ENCODE results near the gene GAS2. TPM values are rescaled to one million over a fixed set of nuclear protein-coding genes. Genes with fewer than 3 reads are reported as not detected.
A peak's percentile ranks its signal among the peaks of the same experiment; 100 is the strongest.

The GAS2 gene
- total RNA-seq, 2 donors from 2014 or later: 1.6 to 2.3 TPM

- no peaks in the 10 kb centered on the region for H3K36me3 ChIP-seq
- H3K27ac ChIP-seq: no peak overlapping the region
- H3K27me3 ChIP-seq: peaks cover 8% of the 10 kb centered on the region
- no peaks in the 10 kb centered on the region for H3K4me1 ChIP-seq
- intact Hi-C loops (cut with DNase I): loop anchor here (2.0 kb wide), 1 partner anchor 61 kb away; no protein-coding TSS in a partner anchor
- no peaks in the 10 kb centered on the region for H3K9me3 ChIP-seq
- H3K4me3 ChIP-seq: no peak overlapping the region
- H3K9ac ChIP-seq (ENCODE audit: low read depth in 2 of 2, low read length in 2 of 2): no peak overlapping the region
- TF ChIP-seq, protein P1, sequence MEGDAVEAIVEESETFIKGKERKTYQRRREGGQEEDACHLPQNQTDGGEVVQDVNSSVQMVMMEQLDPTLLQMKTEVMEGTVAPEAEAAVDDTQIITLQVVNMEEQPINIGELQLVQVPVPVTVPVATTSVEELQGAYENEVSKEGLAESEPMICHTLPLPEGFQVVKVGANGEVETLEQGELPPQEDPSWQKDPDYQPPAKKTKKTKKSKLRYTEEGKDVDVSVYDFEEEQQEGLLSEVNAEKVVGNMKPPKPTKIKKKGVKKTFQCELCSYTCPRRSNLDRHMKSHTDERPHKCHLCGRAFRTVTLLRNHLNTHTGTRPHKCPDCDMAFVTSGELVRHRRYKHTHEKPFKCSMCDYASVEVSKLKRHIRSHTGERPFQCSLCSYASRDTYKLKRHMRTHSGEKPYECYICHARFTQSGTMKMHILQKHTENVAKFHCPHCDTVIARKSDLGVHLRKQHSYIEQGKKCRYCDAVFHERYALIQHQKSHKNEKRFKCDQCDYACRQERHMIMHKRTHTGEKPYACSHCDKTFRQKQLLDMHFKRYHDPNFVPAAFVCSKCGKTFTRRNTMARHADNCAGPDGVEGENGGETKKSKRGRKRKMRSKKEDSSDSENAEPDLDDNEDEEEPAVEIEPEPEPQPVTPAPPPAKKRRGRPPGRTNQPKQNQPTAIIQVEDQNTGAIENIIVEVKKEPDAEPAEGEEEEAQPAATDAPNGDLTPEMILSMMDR (IDR thresholded peaks at IDR 0.05): no peak
- no peak for DNase-seq
Measured at GRCh38 chr11:22668005-22668796, 1.8 kb downstream of the GAS2 start.

DNA sequence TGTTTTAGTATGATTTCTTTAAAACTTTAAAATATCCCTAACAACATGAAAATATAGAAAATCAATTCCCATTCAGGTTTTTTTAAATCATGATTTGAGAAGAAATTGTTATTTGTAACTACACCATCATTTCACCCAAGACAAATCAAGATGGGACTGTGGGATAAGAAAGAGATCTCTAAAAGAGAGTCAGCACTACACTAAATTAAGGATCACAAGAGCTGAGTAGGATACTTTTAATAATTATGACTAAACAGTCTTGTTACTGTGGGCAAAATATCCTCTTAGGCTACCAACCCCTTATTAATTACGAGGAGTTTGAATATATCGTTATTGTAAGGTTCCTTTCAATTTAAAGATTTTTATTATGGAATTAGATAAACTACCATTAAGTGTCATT, 3.0 kb downstream of the GAS2 start:
- Histone ChIP-seq H3K27ac (no peak overlapping the region), H3K27me3 (peaks cover 8% of the 10 kb centered on the region), H3K9ac (ENCODE audit: low read depth in 2 of 2, low read length in 2 of 2) (no peak overlapping the region), H3K4me3 (no peak overlapping the region), H3K4me1 (no peaks in the 10 kb centered on the region), H3K36me3 (no peaks in the 10 kb centered on the region), H3K9me3 (no peaks in the 10 kb centered on the region)
- intact Hi-C loops (cut with DNase I): loop anchor here (2.0 kb wide), 1 partner anchor 59 kb away; no protein-coding TSS in a partner anchor
- TF ChIP-seq, protein P1 (IDR thresholded peaks at IDR 0.05): no peak
- no peak for DNase-seq

DNA sequence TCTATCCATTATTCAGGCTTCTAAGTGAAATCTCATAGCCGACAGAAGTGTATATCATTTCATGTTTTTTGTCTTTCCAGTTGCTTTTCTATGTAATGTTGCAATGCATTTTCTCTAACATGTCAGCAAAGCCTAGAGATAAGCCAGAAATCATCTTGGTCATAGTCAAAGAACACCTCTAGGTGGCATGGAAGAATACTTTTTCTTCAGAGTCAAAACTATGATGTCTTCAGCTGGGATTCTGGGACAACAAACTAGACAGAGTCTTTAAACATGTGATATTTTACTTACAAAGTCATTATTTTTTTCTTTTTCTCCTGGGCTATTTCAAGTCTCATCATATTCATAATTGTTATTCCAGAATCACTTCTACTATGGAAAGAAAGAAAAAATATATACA, 4.4 kb downstream of the GAS2 start:
- DNase-seq: no peak
- no peaks in the 10 kb centered on the region for H3K9me3 ChIP-seq
- H3K4me1 ChIP-seq: no peaks in the 10 kb centered on the region
- TF ChIP-seq, protein P1 (IDR thresholded peaks at IDR 0.05): no peak
- intact Hi-C loops (cut with DNase I): no loop called here
- no peak overlapping the region for H3K27ac ChIP-seq
- no peaks in the 10 kb centered on the region for H3K36me3 ChIP-seq
- peaks cover 3% of the 10 kb centered on the region for H3K27me3 ChIP-seq
- no peak overlapping the region for H3K4me3 ChIP-seq
- no peak overlapping the region for H3K9ac ChIP-seq (ENCODE audit: low read depth in 2 of 2, low read length in 2 of 2)

- TF ChIP-seq, protein P1 (IDR thresholded peaks at IDR 0.05): no peak
- no peak overlapping the region for H3K27ac ChIP-seq
- no peak overlapping the region for H3K4me3 ChIP-seq
- no peak for DNase-seq
- H3K9me3 ChIP-seq: no peaks in the 10 kb centered on the region
- H3K9ac ChIP-seq (ENCODE audit: low read depth in 2 of 2, low read length in 2 of 2): no peak overlapping the region
- intact Hi-C loops (cut with DNase I): no loop called here
- no peaks in the 10 kb centered on the region for H3K36me3 ChIP-seq
- H3K4me1 ChIP-seq: no peaks in the 10 kb centered on the region
- no peaks in the 10 kb centered on the region for H3K27me3 ChIP-seq
Measured at GRCh38 chr11:22671751-22672150, 5.3 kb downstream of the GAS2 start.

GRCh38 chr11:22674470-22675439, 8.3 kb downstream of the GAS2 start:
- no peak overlapping the region for H3K4me3 ChIP-seq
- H3K9me3 ChIP-seq: no peaks in the 10 kb centered on the region
- no peak overlapping the region for H3K9ac ChIP-seq (ENCODE audit: low read depth in 2 of 2, low read length in 2 of 2)
- peak; percentile 28 for DNase-seq
- H3K27ac ChIP-seq: peak overlapping the region; percentile 19
- intact Hi-C loops (cut with DNase I): no loop called here
- H3K4me1 ChIP-seq: no peaks in the 10 kb centered on the region
- no peaks in the 10 kb centered on the region for H3K36me3 ChIP-seq
- no peaks in the 10 kb centered on the region for H3K27me3 ChIP-seq
- TF ChIP-seq, protein P1 (IDR thresholded peaks at IDR 0.05): no peak

All from colonic mucosa (tissue), 4 donors.